NOMO-1 (cell line): ENCODE measurements around the gene CADM3.

Experiments
- DNase-seq, 2 experiments: peaks; one replicate each; lab custom pipeline; 2025; ENCODE audit not compliant: unreplicated experiment in 2 of 2; lab: John Stamatoyannopoulos, UW

Gene CADM3

DNA sequence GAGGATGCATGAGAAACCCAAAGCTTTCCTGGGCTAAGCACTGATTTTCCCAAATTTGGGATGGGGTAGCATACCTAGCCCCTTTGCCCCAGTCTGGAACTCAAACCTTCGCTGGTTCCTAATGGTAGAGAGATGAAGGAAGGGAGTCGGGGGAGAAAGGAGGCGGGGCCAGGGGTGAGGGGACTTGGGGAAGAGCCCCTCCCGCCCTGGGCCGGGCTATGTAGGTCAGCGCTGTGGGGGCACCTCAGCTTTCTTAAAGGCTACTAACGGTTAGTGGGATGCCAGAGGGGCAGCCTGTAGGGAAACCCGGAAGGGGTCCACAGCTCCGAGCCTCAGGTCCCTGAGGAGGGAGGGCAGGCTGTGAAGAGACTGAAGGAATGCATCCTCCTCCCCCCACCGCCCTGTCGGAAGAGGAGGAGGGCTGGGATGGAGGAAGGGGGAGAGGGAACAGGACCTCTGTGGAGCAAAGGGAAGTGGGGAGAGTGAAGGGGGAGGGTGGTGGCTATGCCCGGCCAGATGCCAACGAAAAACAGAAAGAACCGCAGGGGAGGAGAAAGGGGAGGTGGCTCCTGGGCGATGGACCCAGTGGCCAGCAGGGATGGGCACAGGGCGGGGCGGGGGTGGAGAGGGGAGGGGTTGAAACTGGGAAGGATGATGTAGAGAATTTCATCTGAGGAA lies 1.3 kb downstream of the CADM3 start:
- no peak for DNase-seq

DNA sequence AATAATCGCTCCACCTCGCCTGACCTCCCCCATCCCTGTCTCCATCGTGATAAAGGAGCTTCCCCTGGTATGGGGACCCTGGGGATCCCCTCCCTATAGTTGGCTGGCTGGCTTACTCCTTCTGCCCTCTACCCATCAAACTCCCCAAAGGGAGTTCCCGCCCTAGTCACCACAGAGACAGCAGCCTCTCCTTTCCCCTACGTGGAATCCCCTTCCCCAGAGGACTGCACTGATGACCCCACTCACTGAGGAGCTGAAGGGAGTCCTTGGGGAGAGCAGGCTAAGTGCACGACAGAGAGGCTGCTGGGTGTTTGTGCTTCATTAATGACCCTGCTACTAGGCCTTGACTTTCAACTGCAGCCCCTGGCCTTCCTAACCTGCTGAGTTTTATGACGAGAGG lies 1.9 kb downstream of the CADM3 start:
- DNase-seq = no peak

DNA sequence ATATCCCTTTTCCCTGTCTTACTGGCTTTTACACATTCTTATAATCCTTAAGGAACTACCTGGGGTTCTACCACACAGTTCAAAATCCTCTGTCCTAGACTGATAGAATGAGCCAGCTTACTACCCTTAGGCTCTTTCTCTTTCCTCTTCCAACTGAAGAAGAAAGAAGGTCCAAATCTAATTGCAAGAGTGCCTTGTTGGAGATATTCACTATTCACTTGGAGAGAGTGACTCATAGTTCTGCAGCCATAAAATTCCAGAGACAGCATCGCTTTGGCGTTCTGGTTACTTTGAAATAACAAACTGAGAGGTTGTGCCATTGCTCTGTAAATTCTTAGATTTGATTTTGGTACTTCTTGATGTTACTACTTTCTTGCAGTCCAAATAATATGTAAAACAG lies 4.2 kb downstream of the CADM3 start:
- DNase-seq = no peak

DNA sequence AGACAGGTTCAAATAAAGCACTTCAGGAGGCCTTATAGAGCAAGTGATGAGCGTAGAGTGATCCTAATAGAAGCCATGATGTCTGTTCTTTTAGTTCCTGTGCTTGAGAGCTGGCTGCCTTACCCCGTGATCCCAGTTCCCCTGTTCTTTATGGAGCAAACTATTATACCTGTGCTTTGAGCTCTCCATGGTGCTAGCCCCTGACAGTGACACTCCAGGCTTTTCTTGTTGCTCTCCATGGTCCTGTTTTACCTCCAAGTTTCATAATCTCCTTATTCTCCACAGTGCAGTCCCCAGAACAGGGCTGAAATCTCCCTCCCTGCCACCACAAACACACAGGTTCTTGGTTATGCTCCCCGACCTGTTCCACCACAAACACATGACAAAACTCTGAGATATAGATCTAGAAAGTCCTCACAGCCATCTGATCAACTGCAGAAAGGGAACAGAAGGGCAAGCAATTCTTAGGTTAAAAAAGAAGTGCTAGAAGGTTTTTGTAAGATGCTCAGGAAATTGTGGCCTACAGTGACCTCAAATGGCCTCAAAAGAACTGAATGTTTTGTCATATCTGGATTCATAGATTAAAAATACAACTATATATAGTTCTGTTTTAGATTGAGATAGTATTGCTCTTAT lies 6.0 kb downstream of the CADM3 start:
- DNase-seq = peak; percentile 32 to 74

DNA sequence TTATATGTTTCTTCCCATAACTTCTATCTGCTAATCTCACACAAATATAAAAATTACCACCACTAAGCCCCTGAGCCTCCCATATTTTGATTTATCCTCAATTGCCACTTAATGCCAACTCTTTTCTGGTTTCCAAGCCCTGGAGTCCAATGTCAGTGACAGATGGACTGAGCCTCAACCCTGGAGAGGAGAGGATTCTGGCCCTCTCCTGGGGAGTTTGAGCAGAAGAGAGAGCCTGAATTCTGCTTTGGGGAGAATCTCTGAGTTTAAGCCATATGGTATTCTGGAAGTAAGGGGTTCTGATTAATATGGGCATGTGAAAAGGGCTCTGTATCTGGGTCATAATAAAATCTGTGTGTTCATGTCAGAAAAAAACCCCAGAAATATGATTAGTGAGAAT lies 8.5 kb downstream of the CADM3 start:
- no peak for DNase-seq

DNA sequence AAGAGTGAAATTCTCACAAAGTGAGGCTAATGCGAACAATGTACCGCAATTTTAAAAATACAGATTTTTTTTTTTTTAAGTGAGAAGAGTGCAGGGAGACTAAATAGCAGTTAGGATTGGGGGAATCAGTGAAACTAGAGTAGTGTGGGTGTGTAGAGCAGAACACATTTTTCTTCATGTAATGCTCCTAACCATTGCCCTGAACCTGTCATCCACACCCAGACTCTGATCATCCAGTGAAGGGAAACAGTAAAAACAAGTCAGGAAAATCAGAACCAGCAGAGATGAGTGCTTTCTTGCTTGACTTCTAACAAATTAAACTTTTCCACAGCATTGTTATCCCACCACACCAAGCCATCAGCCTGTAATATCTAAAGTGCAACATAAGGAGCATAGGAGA lies 9.1 kb downstream of the CADM3 start:
- DNase-seq = no peak

DNA sequence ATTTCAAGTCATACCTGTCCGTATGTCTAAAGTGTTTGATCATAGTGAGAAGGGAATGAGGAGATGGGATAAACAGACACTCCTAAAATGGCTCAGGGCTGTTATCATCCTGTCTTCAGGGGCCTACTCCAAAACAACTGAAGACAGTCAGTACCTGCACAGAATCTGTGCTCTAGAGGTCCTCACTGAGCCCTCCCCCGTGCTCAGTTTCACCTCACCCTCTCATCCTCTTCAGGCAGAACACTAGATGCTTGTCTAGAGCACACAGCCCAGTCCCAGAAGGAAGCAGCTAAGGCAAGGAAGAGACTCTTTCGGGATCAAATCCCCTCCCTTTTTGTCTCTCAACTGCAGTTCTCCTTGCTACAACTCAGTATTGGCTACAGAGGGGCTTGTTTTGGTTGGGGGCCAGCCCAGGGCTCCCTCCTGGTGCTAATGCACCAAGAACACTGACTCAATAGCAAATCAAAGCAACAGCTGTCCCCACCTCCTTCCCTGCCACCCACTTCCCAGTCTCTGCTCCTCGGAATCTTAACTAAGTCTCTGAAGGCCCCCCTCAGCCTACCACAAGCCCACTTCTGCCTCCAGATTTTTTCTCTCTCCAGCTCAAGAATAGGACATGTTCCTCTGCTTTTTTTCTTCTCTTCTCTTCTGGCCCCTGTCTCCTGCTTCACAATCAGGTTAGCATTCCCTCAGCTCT lies 10.1 kb downstream of the CADM3 start:
- no peak for DNase-seq

DNA sequence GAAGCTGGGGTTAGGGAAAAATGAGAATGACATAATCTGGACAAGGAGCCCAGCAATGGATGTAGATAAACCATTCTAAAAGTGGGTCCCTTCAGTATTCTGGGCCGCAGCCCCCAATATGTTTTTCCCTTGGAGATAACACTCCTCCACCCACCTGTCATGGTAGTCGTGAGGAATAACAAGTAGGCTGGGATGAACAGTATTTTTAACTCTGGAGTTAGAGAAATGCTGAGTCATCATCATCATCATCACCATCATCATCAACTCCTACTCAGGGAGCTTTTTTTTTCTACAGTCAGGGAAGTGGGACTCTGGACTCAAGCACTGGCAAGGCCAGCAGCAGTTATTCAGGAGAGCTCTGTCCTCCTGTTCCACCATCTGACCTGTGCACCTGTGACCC lies 12.8 kb downstream of the CADM3 start:
- no peak for DNase-seq

DNA sequence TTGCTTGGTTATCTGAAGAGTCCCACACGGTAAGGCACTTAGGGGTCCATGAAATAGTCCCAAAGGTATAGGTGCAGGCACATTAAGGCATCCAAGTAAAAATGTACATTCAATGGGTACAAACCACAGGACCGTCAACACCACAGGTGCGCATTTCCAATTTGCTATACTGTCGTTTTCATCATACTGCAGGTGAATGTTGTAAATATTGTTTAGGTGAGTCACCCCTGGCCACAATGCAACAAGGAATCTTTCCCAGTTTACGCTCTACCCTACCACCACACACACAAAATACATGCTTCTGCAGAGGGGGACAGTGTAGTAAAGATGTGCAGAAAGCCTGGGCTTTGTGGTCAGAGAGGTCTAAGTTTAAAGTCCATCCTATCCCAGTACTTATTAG lies 13.7 kb downstream of the CADM3 start:
- DNase-seq = no peak

DNA sequence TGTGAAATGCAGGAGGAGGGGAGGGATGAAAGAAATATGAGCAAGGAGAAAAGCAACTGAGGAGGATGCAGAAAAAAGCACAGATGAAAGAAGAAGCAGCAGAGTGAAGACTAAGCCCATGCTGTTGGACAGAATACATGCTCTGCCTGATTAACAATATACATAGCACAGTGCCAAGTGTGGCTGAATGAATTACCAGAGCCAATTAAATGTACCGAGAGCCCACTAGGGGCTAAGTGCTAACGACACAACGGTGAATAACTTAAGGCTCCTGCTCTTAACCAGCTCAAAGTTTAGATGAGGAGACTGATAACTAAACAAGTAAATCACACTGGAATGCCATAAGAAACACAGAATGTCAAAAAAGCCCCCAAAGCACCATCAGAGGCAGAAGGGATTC lies 15.6 kb downstream of the CADM3 start:
- no peak for DNase-seq

DNA sequence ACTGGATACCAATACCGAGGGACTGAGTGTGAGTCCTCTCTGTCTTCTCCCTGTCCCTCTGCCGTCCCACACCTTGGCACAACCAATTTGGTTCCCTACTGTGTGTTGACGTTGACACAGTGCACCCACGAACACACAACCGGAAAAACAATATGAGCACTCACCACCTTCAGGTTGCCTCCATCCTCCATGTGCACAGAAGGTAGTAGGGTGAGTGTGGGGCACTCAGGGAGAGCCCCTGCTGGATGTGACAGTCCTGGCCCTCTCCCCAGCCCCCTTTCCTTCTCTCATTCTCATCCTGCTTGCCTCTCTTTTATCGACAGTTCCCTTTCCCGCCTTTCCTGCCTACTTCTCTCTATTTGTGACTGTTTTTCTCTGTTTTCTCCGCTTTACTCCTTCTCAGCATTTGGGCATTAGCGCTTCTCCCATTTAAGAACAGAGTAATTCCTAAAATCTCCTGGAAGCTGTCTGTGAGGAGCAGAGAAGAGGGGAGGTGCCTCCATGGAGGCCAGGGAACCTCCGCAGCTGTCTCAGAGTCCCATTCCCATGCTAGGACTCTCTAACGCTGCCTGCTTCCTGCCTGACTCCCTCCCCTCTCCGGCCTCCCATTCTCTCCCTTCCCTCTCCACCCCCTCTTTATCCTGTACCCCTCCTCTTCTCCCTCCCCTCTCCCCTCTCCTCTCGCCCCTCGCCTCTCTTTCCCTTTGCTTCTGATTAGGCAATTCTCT lies 16.4 kb downstream of the CADM3 start:
- no peak for DNase-seq

DNA sequence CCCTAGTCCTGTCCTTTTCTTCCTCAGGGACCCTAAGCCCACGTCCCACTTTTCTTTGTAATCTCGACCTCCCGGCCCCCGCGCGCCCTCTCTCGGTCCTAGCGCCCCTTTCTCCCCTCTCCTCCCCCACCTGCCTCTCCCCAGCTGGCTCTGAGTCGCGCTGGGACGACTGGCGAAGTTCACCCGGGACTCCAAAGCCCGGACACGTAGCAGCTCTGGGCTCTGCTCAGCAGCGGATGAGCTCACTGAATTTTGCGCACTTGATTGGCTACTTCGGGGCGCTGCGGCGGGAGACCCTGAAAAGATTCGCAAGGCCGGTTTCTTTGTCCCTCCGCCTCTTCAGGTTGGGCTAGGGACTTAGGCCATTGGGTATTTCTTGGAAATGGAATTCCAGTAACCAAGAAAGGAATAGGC lies 17.0 kb downstream of the CADM3 start:
- peak; percentile 18 to 36 for DNase-seq

DNA sequence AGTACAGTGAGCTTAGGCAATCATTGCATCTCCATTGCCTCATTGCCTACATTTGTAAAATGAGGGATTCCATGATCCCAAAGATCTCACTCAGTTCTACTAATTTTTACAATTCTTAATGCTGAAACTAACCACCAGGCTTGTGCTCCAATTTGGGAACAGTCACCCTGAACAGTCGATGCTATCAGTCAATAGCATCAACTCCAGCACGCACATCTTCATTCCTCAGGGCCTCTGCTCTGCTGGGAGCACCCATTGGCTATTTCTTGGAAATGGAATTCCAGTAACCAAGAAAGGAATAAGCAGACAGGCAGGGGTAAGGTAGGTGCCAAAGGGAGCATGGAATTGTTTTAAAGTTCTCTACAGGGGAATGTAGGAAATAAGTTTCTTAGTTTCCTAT lies 19.0 kb downstream of the CADM3 start:
- no peak for DNase-seq

DNA sequence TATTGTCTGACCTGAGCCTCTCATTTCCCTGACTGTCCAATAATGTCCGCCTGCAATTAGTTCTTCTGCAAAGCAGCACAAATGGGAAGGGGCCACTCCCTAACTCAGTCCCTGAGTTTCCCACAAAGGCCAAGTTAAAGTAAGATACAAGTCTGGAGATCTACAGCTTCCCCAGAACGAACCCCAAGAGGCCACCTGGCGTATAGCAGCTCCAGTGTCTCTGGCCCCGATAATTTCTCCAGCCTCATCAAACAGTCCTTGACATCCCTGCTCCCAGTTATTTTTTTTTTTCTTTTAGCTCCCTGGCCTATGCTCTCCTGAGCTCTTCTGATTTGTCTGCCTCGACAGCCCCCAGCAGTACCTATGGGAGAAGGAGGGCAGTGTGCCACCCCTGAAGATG lies 25.1 kb downstream of the CADM3 start:
- DNase-seq = no peak

DNA sequence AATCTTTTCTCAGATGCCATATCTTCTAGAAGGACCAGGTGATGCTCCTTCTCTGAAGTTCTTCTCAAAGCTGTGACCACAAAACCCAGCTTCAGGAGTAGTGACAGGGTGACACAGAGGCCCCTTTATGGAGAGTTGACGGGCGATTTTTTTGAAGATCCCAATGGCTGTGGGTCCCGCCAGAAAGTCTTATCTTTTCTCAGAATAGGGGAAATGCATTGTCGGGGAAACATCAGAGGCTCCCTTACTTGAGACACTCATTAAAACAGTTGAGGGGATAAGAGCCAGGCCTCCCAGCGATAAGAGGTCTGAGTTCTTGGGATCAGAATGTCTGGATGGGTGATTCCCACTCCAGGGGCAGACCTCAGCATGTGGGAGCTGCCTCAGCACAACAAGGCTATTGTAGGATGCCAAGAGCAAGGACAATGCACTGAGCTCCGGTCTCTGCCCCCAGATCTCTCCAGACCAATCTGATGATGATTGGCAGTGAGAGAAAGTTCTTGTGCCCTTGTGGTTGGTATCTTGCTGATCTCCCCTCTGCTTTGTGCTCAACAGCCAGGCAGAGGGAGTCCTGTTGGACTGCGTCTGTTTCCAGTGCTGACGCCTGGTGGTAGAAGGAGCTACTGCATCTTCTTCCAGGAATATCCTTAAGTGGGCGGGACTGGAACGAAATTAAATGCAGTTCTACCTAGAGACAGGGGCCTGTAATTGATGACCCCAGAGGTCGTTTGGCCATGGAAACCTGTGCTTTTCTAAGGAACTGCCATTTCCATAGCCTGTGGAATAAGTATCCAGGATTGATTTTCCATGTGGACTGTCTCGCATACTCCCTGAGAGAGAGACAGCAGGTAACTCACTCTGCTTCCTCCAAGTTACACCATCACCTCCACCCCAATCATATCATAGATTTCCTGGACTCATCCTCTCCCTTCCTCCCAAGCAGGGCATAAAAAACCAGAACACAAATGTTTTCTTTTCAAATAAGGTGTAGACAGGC lies 26.4 kb downstream of the CADM3 start:
- peak; percentile 17 to 42 for DNase-seq

DNA sequence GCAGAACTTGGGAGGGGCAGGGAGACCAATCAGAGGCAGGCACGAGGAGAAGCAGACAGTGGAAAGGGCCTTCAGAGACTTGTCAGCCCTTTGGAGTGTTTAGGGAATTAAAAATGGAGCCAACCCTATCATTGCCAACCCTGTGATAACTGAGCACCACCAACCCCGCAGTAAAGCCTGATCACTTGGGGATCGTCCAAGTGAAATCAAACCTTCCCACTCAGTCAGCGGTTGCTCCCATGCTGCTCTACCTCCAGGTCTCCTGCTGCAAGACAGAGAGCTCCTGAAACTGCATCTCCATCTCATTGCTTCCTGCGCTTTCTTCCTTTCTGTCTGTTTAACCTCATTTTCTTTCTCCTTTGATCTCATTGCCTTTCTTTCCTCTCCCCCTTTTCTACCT lies 28.5 kb downstream of the CADM3 start:
- DNase-seq = no peak

DNA sequence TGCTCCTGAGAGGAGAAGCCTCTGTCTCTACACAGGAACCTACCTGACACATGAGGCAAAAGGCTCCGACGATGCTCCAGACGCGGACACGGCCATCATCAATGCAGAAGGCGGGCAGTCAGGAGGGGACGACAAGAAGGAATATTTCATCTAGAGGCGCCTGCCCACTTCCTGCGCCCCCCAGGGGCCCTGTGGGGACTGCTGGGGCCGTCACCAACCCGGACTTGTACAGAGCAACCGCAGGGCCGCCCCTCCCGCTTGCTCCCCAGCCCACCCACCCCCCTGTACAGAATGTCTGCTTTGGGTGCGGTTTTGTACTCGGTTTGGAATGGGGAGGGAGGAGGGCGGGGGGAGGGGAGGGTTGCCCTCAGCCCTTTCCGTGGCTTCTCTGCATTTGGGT lies 29.4 kb downstream of the CADM3 start:
- DNase-seq = no peak

DNA sequence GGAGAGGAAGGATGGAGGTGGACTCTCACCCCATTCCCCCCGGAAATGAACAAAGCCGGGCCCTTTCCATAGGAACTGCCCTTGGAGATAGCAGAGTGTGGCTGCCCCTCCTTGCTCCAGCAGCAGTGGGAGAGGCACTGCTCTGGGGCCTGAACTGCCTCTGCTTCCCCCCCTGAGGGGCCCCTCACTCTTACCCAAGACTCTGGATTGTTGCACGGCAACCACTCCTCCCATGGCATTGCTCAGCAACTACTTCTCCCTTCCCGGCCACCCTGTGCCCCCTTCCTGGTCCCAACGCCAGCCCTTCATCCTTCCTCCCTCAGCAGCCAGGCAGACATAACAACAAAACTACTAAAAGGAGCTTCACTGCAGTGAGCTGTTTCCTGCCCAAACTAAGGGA lies 30.2 kb downstream of the CADM3 start:
- DNase-seq = peak; percentile 14 to 28

DNA sequence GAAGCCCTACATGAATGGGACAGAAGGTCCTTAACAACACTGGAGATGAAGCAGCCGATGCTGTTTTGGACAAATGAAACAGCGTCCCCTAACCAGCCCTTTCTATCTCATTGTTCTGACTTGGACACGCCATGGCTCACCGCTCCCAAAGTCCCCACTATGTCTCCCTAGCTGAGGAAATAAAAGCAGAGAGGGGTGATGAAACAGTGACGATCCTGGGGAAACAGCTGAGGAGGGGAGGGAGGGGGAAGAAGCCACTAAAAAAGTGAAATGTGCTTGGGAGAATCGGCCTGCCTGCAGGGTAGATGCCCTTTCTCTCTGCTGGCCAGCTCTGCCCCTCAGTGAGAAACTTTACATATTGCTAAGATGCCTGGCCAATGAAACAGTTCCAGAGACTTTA lies 32.2 kb downstream of the CADM3 start:
- DNase-seq = no peak
